ENCODE results near the gene IVL. TPM values are rescaled to one million over a fixed set of nuclear protein-coding genes. Genes with fewer than 3 reads are reported as not detected.

IVL gene
- total RNA-seq, 2 donors from 2014 or later, result not detected

- DNase-seq (ENCODE audit: low spot score in 2 of 2) (no peak), ATAC-seq (no peak)
- Mint-ChIP-seq H3K9me3 (peaks cover 0 to 3% of the 10 kb centered on the region in 2 donors), H3K27ac (no peak overlapping the region), H3K36me3 (no peaks in the 10 kb centered on the region)
These were observed 17.7 kb downstream of the IVL start for GRCh38 chr1:152926091-152926490.

- ATAC-seq, result no peak
- H3K36me3 Mint-ChIP-seq, result no peaks in the 10 kb centered on the region
- peaks cover 0 to 3% of the 10 kb centered on the region in 2 donors for H3K9me3 Mint-ChIP-seq
- no peak overlapping the region for H3K27ac Mint-ChIP-seq
- no peak for DNase-seq (ENCODE audit: low spot score in 2 of 2)
These were observed 20.3 kb downstream of the IVL start for GRCh38 chr1:152928671-152929070.

DNA sequence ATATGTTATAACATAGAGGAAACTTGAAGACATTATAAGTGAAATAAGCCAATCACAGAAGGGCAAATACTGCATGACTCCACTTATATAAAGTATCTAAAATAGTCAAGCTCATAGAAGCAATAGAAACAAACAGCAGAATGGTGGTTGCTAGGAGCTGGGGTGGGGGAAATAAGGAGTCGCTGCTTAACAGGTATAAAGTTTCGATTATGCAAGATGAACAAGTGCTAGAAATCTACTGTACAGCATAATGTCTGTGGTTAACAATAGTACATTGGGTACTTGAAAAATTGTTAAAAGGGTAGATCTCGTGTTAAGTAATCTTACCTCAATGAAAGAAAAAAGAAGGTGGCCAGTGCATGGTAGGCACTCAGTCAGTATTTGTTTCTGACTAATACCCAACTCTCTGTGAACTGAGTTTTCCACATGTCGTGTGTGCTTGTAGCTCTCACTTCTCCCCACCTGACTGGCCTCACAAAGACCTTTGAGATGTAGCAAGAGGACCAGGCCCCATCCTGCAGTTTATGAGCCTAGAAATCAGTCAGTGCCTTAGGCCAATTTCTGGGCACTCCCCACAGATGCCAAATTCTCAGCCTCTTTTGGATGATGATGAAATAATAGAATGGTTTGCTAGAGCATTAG, 23.9 kb downstream of the IVL start:
- Mint-ChIP-seq H3K9me3 (peaks cover 0 to 3% of the 10 kb centered on the region in 2 donors), H3K27ac (no peak overlapping the region), H3K36me3 (no peaks in the 10 kb centered on the region)
- ATAC-seq (no peak), DNase-seq (ENCODE audit: low spot score in 2 of 2) (no peak)

DNA sequence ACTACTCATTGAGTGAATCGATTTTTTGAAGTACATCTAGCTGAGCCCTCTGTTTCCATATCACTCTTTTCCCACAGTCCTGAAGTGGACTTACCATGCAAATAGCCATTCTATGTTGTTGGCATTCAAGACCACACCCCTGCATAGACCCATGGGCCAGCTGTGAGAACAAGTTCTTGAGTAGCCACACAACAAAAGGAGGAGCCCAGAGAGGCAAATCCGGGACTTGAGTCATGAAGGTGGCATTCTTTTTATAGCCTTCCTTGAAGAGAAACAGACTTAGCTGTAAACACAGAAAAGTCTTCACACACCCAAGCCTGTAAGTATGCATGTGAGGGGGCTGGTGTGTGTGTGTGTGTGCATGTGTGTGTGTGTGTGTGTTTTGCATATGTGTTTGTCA, 24.9 kb downstream of the IVL start:
- no peak for DNase-seq (ENCODE audit: low spot score in 2 of 2)
- peaks cover 0 to 3% of the 10 kb centered on the region in 2 donors for H3K9me3 Mint-ChIP-seq
- H3K36me3 Mint-ChIP-seq, result no peaks in the 10 kb centered on the region
- no peak for ATAC-seq
- no peak overlapping the region for H3K27ac Mint-ChIP-seq

DNA sequence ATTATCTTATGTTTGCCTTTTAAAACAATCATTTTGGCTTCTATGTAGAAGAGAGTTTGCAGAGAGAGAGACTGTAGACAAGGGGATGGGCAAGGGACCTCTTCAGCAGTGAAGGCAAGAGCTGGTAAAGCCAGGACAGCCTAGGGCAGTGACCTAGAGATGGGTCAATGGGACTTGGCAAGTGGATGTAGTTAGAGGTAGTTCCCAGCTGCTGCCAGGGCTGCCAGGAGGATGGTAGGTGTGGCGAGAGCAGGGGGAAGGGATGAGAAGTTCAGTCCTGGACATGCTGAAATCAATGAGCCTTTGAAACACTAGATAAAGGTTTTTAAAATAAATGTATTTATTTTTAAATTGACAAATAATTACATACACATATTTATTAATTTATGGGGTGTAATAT, 32.3 kb downstream of the IVL start:
- H3K27ac Mint-ChIP-seq, result no peak overlapping the region
- DNase-seq (ENCODE audit: low spot score in 2 of 2) (no peak), ATAC-seq (no peak)
- H3K9me3 Mint-ChIP-seq, result no peaks in the 10 kb centered on the region
- peaks cover 0 to 6% of the 10 kb centered on the region in 2 donors for H3K36me3 Mint-ChIP-seq

DNA sequence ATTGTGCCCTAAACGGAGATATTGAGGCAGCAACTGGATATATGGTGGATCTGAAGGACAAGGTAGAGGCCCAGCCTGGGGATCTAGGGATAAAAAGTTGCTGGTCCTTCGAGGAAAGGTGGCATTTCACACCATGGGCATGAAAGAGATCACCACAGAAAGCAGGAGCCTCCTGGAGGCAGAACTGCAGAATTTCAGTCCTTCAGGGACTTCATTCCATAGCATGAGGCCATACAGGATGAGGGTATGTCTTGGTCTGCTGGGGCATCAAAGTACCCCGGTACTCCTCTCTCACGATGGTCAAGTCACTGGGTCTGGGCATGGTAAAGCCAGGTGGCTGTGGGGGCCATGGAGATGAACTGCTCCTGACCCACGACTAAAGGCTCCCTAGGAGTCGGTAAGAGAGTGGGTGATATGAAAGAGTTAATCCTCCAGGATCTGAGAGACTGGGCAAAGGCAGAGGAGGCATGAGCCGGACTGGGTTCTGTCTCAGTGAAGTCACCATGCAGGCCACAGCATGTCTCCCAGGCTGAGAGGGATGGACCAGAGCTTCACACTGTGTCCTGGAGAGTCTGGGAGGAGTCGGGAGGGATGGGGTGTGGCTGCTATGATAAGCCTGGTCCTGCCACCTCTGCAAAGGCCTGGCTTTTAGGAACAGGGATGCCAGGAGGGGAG, 32.8 kb downstream of the IVL start:
- ATAC-seq (no peak), DNase-seq (ENCODE audit: low spot score in 2 of 2) (no peak)
- Mint-ChIP-seq H3K27ac (no peak overlapping the region), H3K9me3 (no peaks in the 10 kb centered on the region), H3K36me3 (peaks cover 0 to 6% of the 10 kb centered on the region in 2 donors)

DNA sequence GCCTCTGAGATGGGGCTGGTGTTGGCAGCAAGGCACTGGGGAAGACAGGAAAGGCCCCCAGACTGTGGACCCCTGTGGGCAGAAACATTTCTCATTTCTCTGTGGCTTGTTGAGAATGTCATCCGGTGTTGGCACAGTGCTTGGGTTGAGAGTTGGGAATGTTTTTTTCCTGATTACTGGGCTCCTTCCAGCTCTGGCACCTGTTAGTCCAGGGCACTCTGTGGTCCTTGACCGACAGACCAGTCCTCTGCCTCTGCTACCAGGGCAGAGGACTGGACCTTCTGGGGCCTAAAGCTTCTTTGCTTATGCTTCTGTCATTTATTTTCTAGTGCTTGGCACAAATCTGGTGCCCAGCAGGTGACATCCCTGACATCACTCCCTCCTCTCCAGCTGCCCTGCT, 33.8 kb downstream of the IVL start:
- H3K9me3 Mint-ChIP-seq, result no peaks in the 10 kb centered on the region
- H3K36me3 Mint-ChIP-seq, result peaks cover 0 to 6% of the 10 kb centered on the region in 2 donors
- ATAC-seq (no peak), DNase-seq (ENCODE audit: low spot score in 2 of 2) (no peak)
- no peak overlapping the region for H3K27ac Mint-ChIP-seq

DNA sequence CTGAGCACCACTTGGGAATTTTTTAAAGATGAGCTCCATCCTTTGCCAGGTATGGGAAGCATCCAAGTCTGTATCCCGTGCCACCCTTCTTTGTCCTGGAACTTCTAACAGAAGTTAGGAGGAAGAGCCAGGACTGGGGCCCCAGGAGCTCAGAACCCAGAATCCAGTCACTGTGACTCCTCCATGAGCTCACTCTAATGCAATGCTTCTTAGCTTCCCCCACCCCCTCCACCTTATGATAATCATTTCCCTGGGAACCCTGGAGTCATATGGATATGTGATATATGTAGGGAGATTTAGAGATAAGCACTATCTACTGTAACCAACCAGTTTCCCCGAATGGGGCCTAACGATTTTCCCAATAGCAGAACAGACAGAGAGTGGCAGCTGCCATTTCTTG, 37.9 kb downstream of the IVL start:
- H3K9me3 Mint-ChIP-seq, result no peaks in the 10 kb centered on the region
- ATAC-seq (no peak), DNase-seq (ENCODE audit: low spot score in 2 of 2) (no peak)
- no peak overlapping the region for H3K27ac Mint-ChIP-seq
- no peaks in the 10 kb centered on the region for H3K36me3 Mint-ChIP-seq

GRCh38 chr1:152946651-152947256, 38.4 kb downstream of the IVL start, which contains the start of gene SPRR5:
Gene SPRR5 (plus strand): TSS chr1:152947206. CDS start chr1:152948555, 1,349 bp downstream.
- ATAC-seq (no peak), DNase-seq (ENCODE audit: low spot score in 2 of 2) (no peak)
- H3K27ac Mint-ChIP-seq, result no peak within 1 kb of the TSS
- no peaks in the 10 kb centered on the region for H3K9me3 Mint-ChIP-seq
- H3K36me3 Mint-ChIP-seq, result no peaks in the 10 kb centered on the region

DNA sequence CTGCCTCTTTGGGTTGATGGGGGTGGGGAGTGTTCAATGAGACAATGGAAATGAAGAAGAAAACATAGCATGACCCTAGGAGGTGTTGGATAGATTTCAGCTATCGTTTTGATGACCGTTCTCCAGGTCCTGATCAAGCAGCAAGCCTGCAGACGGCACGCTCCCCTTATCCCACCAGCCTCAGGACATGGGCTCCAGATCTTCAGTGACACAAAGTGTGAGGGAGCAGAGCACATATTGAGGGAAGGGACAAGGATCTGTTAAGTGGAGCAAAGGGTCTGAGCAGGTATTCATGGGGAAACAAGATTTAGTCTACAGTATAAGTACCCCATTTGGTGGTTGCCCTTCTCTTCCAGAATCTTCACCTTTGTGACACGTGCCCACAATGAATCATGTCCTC, 43.4 kb downstream of the IVL start:
- no peak overlapping the region for H3K27ac Mint-ChIP-seq
- no peaks in the 10 kb centered on the region for H3K36me3 Mint-ChIP-seq
- no peaks in the 10 kb centered on the region for H3K9me3 Mint-ChIP-seq
- ATAC-seq (no peak), DNase-seq (ENCODE audit: low spot score in 2 of 2) (no peak)

GRCh38 chr1:152953761-152954160, 45.4 kb downstream of the IVL start:
- DNase-seq (ENCODE audit: low spot score in 2 of 2) (no peak), ATAC-seq (no peak)
- Mint-ChIP-seq H3K27ac (no peak overlapping the region), H3K36me3 (no peaks in the 10 kb centered on the region), H3K9me3 (no peaks in the 10 kb centered on the region)

DNA sequence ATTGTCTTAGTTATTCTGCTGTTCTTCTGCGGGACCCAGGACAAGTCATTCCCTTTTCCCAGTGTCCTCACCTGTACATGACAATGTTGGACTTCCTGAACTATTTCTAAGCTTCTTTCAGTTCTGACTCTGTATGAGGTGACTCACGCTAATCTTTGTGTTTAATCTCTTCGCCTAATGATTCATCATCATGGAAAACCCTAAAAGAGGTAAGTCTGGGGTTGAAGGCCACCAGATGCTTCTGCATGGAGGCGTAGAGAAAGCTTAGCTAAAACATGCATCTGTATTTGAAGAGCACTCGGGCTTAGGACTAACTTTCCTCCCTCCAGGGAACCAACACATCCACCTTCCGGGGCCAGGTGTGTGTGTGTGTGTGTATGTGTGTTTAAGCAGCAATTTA, 46.1 kb downstream of the IVL start:
- no peak for ATAC-seq

DNA sequence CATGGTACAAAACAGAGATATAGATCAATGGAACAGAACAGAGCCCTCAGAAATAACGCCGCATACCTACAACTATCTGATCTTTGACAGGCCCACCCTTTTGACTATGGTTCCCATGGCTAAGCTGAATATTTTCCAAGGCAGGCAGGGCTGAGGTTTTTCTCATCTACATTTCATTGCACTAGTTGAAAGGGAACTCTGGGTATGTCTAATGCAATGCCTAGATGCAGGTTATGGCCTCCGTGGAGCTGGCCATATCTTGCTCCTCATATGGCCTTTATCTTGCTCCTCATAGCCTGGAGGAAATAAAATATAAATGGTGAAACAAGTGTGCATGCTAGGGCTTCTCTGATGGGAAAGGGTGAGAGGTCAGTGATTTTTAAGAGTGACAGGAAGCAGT, 49.2 kb downstream of the IVL start:
- Mint-ChIP-seq H3K9me3 (no peaks in the 10 kb centered on the region), H3K27ac (no peak overlapping the region), H3K36me3 (no peaks in the 10 kb centered on the region)
- DNase-seq (ENCODE audit: low spot score in 2 of 2), result no peak
- no peak for ATAC-seq

More for the DNA sequence above, 46.1 kb downstream of the IVL start:
- no peak for DNase-seq (ENCODE audit: low spot score in 2 of 2)
- no peaks in the 10 kb centered on the region for H3K36me3 Mint-ChIP-seq
- H3K9me3 Mint-ChIP-seq, result no peaks in the 10 kb centered on the region
- no peak overlapping the region for H3K27ac Mint-ChIP-seq

DNA sequence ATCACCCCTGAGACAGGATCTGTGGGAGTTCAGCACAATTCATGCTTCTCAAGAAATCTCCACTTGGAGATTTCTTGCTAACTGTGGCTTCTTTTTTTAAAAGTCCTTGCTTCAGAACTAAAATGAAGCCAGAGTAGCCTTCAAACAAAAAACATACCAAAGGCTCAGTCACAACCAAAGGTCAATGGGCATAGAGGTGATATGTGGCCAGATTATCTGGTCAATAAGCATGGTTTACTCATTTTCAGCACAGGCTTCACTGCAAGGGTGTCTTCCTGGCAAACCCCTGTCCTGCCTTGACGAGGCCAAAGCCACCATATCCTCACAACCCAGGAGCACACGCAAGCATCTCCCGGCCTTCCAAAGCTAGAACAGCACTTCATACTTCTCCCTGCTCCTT, 50.9 kb downstream of the IVL start:
- no peak for ATAC-seq
- no peaks in the 10 kb centered on the region for H3K9me3 Mint-ChIP-seq
- no peak for DNase-seq (ENCODE audit: low spot score in 2 of 2)
- H3K27ac Mint-ChIP-seq, result no peak overlapping the region
- H3K36me3 Mint-ChIP-seq, result no peaks in the 10 kb centered on the region

- ATAC-seq (no peak), DNase-seq (ENCODE audit: low spot score in 2 of 2) (no peak)
- H3K27ac Mint-ChIP-seq, result no peak overlapping the region
- H3K36me3 Mint-ChIP-seq, result no peaks in the 10 kb centered on the region
- H3K9me3 Mint-ChIP-seq, result no peaks in the 10 kb centered on the region
These were observed 51.6 kb downstream of the IVL start for GRCh38 chr1:152959801-152960451.

GRCh38 chr1:152960452-152961044, 52.2 kb downstream of the IVL start:
- DNase-seq (ENCODE audit: low spot score in 2 of 2), result no peak
- no peak for ATAC-seq
- no peaks in the 10 kb centered on the region for H3K9me3 Mint-ChIP-seq
- no peak overlapping the region for H3K27ac Mint-ChIP-seq
- no peaks in the 10 kb centered on the region for H3K36me3 Mint-ChIP-seq

All from activated naive CD4-positive, alpha-beta T cell treated with anti-CD3 and anti-CD28 coated beads, Interleukin-2, amount 50 U/mL, for 72 hours (primary cell).